Measurements from ENCODE around the gene TBC1D10B.
"Not testable (repeated sequence)": the region's sequence is repeated elsewhere in the genome, so short reads cannot be mapped to it uniquely, and the experiment has no call there.

DNA sequence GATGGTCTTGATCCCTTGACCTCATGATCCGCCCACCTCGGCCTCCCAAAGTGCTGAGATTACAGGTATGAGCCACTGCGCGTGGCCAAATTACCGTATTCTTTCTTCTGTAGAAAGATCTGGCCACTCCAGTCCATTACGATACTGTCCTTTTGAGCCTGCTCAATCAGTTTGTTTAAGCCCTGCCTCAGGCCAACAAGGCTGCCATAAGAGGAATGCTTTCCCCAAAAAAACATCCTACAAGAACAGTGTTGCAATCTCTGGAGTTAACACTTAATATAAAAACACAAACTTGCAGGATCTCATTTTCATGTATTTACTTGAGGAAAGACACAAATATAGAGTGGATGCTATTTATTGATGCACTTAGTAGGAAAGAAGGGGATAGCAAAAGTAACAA lies 46.1 kb downstream of the TBC1D10B start:
- TF ChIP-seq NEUROD1 (IDR thresholded peaks at IDR 0.05; ENCODE audit: borderline replicate concordance, low read depth, low read length, partially characterized antibody); NR3C1 (CRISPR knock-in tag; IDR thresholded peaks at IDR 0.05); EHMT2 (IDR thresholded peaks at IDR 0.05); ESRRA (IDR thresholded peaks at IDR 0.05; ENCODE audit: borderline replicate concordance, low read depth); PHTF2 (CRISPR knock-in tag; IDR thresholded peaks at IDR 0.05): not testable (repeated sequence)
- TF ChIP-seq, protein P1, sequence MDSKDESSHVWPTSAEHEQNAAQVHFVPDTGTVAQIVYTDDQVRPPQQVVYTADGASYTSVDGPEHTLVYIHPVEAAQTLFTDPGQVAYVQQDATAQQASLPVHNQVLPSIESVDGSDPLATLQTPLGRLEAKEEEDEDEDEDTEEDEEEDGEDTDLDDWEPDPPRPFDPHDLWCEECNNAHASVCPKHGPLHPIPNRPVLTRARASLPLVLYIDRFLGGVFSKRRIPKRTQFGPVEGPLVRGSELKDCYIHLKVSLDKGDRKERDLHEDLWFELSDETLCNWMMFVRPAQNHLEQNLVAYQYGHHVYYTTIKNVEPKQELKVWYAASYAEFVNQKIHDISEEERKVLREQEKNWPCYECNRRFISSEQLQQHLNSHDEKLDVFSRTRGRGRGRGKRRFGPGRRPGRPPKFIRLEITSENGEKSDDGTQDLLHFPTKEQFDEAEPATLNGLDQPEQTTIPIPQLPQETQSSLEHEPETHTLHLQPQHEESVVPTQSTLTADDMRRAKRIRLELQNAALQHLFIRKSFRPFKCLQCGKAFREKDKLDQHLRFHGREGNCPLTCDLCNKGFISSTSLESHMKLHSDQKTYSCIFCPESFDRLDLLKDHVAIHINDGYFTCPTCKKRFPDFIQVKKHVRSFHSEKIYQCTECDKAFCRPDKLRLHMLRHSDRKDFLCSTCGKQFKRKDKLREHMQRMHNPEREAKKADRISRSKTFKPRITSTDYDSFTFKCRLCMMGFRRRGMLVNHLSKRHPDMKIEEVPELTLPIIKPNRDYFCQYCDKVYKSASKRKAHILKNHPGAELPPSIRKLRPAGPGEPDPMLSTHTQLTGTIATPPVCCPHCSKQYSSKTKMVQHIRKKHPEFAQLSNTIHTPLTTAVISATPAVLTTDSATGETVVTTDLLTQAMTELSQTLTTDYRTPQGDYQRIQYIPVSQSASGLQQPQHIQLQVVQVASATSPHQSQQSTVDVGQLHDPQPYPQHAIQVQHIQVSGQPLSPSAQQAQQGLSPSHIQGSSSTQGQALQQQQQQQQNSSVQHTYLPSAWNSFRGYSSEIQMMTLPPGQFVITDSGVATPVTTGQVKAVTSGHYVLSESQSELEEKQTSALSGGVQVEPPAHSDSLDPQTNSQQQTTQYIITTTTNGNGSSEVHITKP (IDR thresholded peaks at IDR 0.05; ENCODE audit: partially characterized antibody) = not testable (repeated sequence)

Data from K562 (cell line).